ENCODE data around the gene NEK4. TPM values are rescaled to one million over a fixed set of nuclear protein-coding genes. Genes with fewer than 3 reads are reported as not detected.
"Not testable (repeated sequence)": the region's sequence is repeated elsewhere in the genome, so short reads cannot be mapped to it uniquely, and the experiment has no call there.

NEK4 gene
- total RNA-seq, 2 donors from 2014 or later: 3.2 to 19.9 TPM

- DNase-seq (ENCODE audit: low spot score in 2 of 2) (peak; percentile 47 to 65), ATAC-seq (peak; percentile 59 to 60)
- peaks cover 41 to 53% of the 10 kb centered on the region in 2 donors for H3K36me3 Mint-ChIP-seq
- no peaks in the 10 kb centered on the region for H3K9me3 Mint-ChIP-seq
- peak overlapping the region; percentile 92 to 98 for H3K27ac Mint-ChIP-seq
These were observed 88.7 kb downstream of the NEK4 start for GRCh38 chr3:52682016-52682415.

GRCh38 chr3:52681596-52681995 is 89.1 kb downstream of the NEK4 start:
- DNase-seq (ENCODE audit: low spot score in 2 of 2): no peak
- Mint-ChIP-seq H3K36me3 (peaks cover 37 to 53% of the 10 kb centered on the region in 2 donors), H3K27ac (peak overlapping the region; percentile 92 to 98), H3K9me3 (no peaks in the 10 kb centered on the region)
- ATAC-seq: no peak

GRCh38 chr3:52679811-52680210 is 90.9 kb downstream of the NEK4 start:
- no peak for ATAC-seq
- DNase-seq (ENCODE audit: low spot score in 2 of 2): no peak
- H3K9me3 Mint-ChIP-seq: no peaks in the 10 kb centered on the region
- H3K36me3 Mint-ChIP-seq: peaks cover 25 to 57% of the 10 kb centered on the region in 2 donors
- peak overlapping the region; percentile 68 to 92 for H3K27ac Mint-ChIP-seq

DNA sequence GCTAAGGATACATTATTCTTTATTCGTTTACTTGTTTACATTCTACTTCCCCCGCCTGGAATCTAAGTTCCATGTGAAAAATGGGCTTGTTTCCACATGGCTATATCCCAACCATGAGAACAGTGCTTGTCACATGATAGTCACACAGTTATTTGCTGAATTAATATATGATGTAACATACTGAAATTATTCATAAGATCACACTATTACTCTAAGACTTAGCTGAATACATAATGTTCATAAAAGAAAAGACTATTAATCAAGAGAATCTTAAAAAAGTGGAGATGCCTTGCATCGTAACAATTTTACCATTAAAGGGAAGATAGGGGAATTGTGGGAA is 91.6 kb downstream of the NEK4 start:
- Mint-ChIP-seq H3K9me3 (no peaks in the 10 kb centered on the region), H3K27ac (peak overlapping the region; percentile 68 to 92), H3K36me3 (peaks cover 20 to 51% of the 10 kb centered on the region in 2 donors)
- ATAC-seq (no peak), DNase-seq (ENCODE audit: low spot score in 2 of 2) (no peak)

DNA sequence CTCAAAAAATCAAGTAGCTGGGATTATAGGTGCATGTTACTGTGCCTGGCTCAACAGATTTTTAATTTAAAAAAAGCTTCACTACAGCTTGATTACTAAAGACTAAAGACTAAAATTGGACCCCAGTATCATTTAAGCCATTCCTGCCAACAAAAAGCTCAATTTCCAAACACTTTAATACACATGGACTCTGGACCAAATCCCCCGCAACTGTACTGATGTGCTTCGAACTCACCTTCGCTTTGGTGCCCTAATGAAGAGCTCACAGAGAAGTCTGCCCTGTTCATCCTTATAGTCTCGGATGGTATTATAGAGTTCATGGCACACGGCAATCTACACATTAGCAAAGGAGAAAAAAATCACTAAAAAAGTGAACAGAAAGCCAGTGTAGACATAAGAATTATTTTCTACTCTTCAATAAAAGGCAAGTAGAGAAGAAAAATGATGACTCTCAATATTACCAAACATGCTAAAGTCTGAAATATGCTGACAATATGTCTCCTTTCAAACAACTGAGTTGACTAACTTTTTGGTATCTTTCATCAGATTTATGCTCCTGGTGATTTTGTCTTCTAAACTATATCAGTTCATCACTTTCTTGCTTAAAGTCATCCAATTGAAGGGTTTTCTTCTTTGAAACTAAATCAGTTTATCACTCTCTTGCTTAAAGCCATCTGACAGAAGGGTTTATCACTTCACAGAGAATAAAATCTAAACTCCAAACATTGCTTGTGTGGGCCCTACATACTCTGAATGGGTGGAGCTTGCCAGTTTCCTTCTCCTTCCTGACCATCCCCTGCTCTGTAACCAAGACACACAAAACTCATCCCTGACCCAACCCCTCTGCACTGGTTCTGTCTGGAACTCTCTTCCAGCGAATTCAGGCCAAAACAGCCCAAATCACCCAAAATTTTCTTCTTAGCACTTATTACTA is 92.2 kb downstream of the NEK4 start:
- Mint-ChIP-seq H3K27ac (peak overlapping the region; percentile 68 to 92), H3K9me3 (no peaks in the 10 kb centered on the region), H3K36me3 (peaks cover 20 to 51% of the 10 kb centered on the region in 2 donors)
- ATAC-seq: no peak
- DNase-seq (ENCODE audit: low spot score in 2 of 2): no peak

GRCh38 chr3:52676201-52676600 is 94.5 kb downstream of the NEK4 start:
- not testable (repeated sequence) for H3K9me3 Mint-ChIP-seq; DNase-seq (ENCODE audit: low spot score in 2 of 2); ATAC-seq; H3K27ac Mint-ChIP-seq
- H3K36me3 Mint-ChIP-seq: peaks cover 20 to 60% of the 10 kb centered on the region in 2 donors

DNA sequence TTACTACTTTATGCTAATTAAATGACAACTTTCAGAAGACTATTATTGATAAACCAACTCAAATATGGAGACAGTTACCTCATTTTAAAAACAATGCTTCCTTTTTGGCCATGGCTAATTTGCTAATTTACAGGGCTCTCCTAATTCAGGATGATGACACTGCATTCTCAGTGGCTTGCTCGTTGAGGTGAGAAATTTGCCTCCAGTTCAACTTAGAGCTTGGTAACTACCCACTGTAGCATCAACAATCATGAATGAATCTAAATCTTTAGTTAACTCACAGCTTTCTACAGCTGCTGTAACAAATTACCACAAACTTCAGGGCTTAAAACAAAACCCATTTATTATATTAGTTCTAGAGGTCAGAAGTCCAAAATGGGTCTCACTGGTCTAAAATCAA is 99.1 kb downstream of the NEK4 start:
- Mint-ChIP-seq H3K27ac (peak overlapping the region; percentile 92 to 99), H3K36me3 (peaks cover 7 to 49% of the 10 kb centered on the region in 2 donors), H3K9me3 (no peaks in the 10 kb centered on the region)
- ATAC-seq (no peak), DNase-seq (ENCODE audit: low spot score in 2 of 2) (no peak)

- peak; percentile 93 to 94 for ATAC-seq
- peak overlapping the region; percentile 92 to 99 for H3K27ac Mint-ChIP-seq
- peak; percentile 54 to 64 for DNase-seq (ENCODE audit: low spot score in 2 of 2)
- H3K9me3 Mint-ChIP-seq: no peaks in the 10 kb centered on the region
- H3K36me3 Mint-ChIP-seq: peaks cover 7 to 43% of the 10 kb centered on the region in 2 donors
These were observed 99.9 kb downstream of the NEK4 start for GRCh38 chr3:52670621-52671521.

GRCh38 chr3:52663098-52663497 is 107.6 kb downstream of the NEK4 start:
- DNase-seq (ENCODE audit: low spot score in 2 of 2) (no peak), ATAC-seq (no peak)
- Mint-ChIP-seq H3K36me3 (peaks cover 5 to 29% of the 10 kb centered on the region in 2 donors), H3K27ac (no peak overlapping the region), H3K9me3 (no peaks in the 10 kb centered on the region)

- no peak overlapping the region for H3K27ac Mint-ChIP-seq
- peaks cover 12 to 33% of the 10 kb centered on the region in 2 donors for H3K36me3 Mint-ChIP-seq
- DNase-seq (ENCODE audit: low spot score in 2 of 2) (no peak), ATAC-seq (no peak)
- no peaks in the 10 kb centered on the region for H3K9me3 Mint-ChIP-seq
These were observed 110.7 kb downstream of the NEK4 start for GRCh38 chr3:52660046-52660445.

Other genes with a start within 250 kb of the NEK4 start
- 10 to 100 TPM; 26.5 to 30.6 TPM for gene NT5DC2, start 237.1 kb downstream of the NEK4 start, total RNA-seq
- gene UQCC5, start 234.3 kb downstream of the NEK4 start, total RNA-seq: 10 to 100 TPM; 14.1 to 16.8 TPM
- 10 to 100 TPM; 69.5 to 70.1 TPM for gene PBRM1, start 85.0 kb downstream of the NEK4 start, total RNA-seq
- gene GNL3, start 84.9 kb downstream of the NEK4 start, total RNA-seq: 100 to 1,000 TPM; 171 to 217 TPM
- gene GLT8D1, start 65.1 kb downstream of the NEK4 start, total RNA-seq: 10 to 100 TPM; 28.4 to 35.0 TPM
- 100 to 1,000 TPM in 1 of 2 donors, 10 to 100 TPM in 1; 94.3 to 102 TPM for gene SPCS1, start 64.8 kb downstream of the NEK4 start, total RNA-seq
- not detected for gene ITIH1, start 6.7 kb upstream of the NEK4 start, total RNA-seq
- gene ITIH3, start 23.9 kb upstream of the NEK4 start, total RNA-seq: not detected
- gene ITIH4, start 59.7 kb upstream of the NEK4 start, total RNA-seq: 10 to 100 TPM in 1 of 2 donors, 1 to 10 TPM in 1; 1.5 to 16.5 TPM
- gene MUSTN1, start 64.1 kb upstream of the NEK4 start, total RNA-seq: 1 to 10 TPM in 1 of 2 donors, under 1 TPM in 1; 0.51 to 3.6 TPM
- gene STIMATE, start 126.6 kb upstream of the NEK4 start, total RNA-seq: 10 to 100 TPM; 16.6 to 24.0 TPM